GM12873 (cell line): ENCODE data around the gene COA3.
A peak's percentile ranks its signal among the peaks of the same experiment; 100 is the strongest.

Source experiments
- TF ChIP-seq, protein P1 (sequence below): IDR thresholded peaks from 2 replicates; pipeline ENCODE4 v1.5.1; 2012; ENCODE audit warnings: low read depth, mild to moderate bottlenecking, moderate library complexity, low read length, control low read depth; ENCODE audit not compliant: insufficient read depth; ENCODE audit errors: missing control alignments

COA3 gene, protein sequence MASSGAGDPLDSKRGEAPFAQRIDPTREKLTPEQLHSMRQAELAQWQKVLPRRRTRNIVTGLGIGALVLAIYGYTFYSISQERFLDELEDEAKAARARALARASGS

DNA sequence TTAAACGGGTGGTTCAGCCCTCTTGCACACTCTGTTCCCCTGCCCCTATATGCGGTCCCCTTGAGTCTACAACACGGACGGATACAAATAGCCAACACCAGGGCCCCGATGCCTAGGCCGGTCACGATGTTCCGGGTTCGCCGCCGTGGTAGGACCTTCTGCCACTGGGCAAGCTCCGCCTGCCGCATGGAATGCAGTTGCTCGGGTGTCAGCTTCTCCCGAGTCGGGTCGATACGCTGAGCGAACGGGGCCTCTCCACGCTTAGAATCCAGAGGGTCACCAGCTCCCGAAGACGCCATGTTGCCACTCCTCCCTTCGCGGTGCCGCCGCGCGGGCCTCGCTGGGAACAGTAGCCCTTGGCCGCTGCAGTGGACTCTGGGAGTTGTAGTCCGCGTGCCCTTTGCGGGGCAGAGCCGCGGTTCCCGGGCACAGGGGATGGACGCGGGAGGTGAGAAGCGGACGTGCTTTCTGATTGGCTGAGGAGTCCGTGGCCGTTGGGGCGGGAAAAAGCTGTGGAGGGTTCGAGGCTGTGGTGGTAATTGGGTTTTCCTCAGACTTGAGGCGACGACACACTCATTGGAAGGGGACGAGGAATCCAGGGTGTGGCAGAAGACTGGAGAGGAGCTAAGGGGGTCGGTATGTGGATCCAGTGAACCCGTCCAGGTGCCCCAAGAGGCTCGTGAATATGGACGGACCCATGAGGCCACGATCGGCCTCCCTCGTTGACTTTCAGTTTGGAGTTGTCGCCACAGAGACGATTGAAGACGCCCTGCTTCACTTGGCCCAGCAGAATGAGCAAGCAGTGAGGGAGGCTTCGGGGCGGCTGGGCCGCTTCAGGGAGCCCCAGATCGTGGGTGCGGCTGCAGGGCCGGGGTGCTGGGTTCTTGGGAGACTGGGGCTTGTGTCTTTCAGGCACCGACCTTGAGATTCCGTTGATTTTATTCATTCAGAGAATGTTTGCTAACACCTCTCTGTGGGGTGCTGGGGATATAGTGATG is at the start of gene COA3, which contains the start of gene CNTD1:
COA3 (minus strand) TSS at position 322 of the 998 bp plus-strand sequence; CDS start at position 299, 23 bp downstream.
CNTD1 (plus strand) TSS at position 479 of the 998 bp plus-strand sequence; CDS start at position 686, 207 bp downstream.
- TF ChIP-seq, protein P1, sequence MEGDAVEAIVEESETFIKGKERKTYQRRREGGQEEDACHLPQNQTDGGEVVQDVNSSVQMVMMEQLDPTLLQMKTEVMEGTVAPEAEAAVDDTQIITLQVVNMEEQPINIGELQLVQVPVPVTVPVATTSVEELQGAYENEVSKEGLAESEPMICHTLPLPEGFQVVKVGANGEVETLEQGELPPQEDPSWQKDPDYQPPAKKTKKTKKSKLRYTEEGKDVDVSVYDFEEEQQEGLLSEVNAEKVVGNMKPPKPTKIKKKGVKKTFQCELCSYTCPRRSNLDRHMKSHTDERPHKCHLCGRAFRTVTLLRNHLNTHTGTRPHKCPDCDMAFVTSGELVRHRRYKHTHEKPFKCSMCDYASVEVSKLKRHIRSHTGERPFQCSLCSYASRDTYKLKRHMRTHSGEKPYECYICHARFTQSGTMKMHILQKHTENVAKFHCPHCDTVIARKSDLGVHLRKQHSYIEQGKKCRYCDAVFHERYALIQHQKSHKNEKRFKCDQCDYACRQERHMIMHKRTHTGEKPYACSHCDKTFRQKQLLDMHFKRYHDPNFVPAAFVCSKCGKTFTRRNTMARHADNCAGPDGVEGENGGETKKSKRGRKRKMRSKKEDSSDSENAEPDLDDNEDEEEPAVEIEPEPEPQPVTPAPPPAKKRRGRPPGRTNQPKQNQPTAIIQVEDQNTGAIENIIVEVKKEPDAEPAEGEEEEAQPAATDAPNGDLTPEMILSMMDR: peak; percentile 1

- TF ChIP-seq, protein P1: no peak
Measured at GRCh38 chr17:42848093-42848492, 49.6 kb upstream of the COA3 start.

DNA sequence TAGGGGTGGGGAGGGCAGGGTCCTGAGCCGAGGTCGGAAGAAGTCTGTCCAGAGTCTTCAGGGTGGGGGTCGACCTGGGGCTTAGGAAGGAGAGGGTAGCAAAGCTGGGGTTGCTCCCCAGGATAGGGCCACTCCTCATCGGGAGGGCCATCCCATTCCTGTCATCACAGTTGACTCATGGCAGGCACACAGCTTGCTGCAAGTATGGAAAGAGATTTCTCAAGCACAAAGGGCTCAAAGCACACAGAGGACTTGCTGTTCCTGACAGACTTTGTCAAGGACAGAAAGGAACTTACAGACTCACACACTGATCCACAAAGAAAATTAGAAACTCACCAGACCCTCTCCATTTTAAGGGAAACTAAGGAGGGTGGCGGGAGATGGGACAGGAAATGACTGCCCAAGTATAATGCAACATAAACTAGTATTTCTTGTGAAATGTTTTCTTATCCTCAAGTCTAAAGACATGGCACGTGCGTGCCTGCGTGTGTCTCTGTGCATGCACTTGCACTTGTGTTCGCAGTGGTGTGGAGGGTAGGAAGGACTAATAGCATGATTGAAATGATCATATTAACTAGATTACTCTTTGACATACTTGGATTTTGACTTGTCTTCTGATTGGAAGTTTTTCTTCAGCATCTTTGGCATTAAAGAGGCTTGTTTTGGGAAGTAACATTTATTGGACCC is 48.2 kb upstream of the COA3 start:
- TF ChIP-seq, protein P1: no peak

DNA sequence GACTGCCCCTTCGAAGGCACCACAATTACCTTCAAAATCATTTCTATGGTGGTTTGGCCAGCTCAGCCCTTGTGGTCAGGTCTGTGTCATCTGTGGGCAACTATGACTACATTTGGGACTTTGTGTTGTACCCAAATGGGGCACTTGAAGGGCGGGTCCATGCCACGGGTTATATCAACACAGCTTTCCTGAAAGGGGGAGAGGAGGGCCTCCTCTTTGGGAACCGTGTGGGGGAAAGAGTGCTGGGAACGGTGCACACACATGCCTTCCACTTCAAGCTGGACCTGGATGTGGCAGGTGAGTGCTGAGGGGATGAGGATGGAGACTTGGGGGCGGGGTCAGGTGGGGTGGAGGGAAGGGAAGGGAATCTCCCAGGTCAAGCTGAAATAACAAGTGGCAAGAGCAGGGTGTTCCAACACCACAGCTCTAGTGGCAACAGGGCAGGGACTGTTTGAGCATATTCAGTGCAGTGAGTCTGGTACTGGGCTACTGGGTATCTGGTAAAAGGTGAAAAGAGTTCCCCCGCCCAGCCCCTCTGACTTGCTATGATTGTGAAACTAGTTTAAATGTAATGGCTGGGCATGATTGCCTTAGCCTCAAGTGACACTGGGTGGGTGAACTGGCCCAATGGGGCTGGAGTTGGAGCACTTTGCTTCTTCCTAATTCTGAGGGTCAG is 47.6 kb upstream of the COA3 start:
- TF ChIP-seq, protein P1: no peak

GRCh38 chr17:42845556-42845917 is 47.0 kb upstream of the COA3 start:
- TF ChIP-seq, protein P1: no peak

DNA sequence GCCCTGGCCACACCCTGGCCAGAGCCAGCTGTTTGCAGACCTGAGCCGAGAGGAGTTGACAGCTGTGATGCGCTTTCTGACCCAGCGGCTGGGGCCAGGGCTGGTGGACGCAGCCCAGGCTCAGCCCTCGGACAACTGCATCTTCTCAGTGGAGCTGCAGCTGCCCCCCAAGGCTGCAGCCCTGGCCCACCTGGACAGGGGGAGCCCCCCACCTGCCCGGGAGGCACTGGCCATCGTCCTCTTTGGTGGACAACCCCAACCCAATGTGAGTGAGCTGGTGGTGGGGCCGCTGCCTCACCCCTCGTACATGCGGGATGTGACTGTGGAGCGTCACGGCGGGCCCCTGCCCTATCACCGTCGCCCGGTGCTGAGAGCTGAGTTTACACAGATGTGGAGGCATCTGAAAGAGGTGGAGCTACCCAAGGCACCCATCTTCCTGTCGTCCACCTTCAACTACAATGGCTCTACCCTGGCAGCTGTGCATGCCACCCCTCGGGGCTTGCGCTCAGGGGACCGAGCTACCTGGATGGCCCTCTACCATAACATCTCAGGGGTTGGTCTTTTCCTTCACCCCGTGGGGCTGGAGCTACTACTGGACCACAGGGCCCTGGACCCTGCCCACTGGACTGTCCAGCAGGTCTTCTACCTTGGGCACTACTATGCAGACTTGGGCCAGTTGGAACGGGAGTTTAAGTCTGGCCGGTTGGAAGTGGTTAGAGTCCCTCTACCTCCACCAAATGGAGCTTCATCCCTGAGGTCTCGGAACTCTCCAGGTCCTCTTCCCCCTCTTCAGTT is 46.5 kb upstream of the COA3 start:
- TF ChIP-seq, protein P1: no peak
